Keratinocyte (primary cell): ENCODE measurements around the gene CHRNG. TPM values are rescaled to one million over a fixed set of nuclear protein-coding genes. Genes with fewer than 3 reads are reported as not detected.

ENCODE experiments used
- DNase-seq: peaks from one replicate; pipeline ENCODE4 v3.0.0-alpha.2; 2011; ENCODE audit warnings: low read depth, missing footprints, low spot score
- FAIRE-seq: peaks from 2 replicates; lab custom pipeline; 2011; peaks lifted over from hg19 to GRCh38; lab: Jason Lieb, UNC
- H2AFZ ChIP-seq: 2 replicates; pipeline ENCODE4 v1.6.0; 2012; ENCODE audit warnings: low read length, control low read depth, inconsistent platforms; ENCODE audit not compliant: control insufficient read depth
- H3K27ac ChIP-seq: 2 replicates; pipeline ENCODE4 v1.5.1; 2011; ENCODE audit warnings: low read length; ENCODE audit not compliant: control insufficient read depth, insufficient read depth
- H3K27me3 ChIP-seq: 3 replicates; pipeline ENCODE4 v1.6.0; 2011; ENCODE audit warnings: low read length; ENCODE audit not compliant: control insufficient read depth, insufficient read depth; ENCODE audit errors: extremely low read depth
- H3K36me3 ChIP-seq, 2 experiments: 2 replicates in 1 of 2; 3 replicates in 1 of 2; pipeline ENCODE4 v1.5.1; 2011; ENCODE audit warnings: low read length in 2 of 2, mild to moderate bottlenecking in 1 of 2; ENCODE audit not compliant: control insufficient read depth in 2 of 2, insufficient read depth in 2 of 2; ENCODE audit errors: extremely low read depth in 1 of 2
- H3K4me1 ChIP-seq: 3 replicates; pipeline ENCODE4 v1.5.1; 2011; ENCODE audit warnings: low read length; ENCODE audit not compliant: control insufficient read depth, insufficient read depth; ENCODE audit errors: extremely low read depth
- H3K4me2 ChIP-seq: 3 replicates; pipeline ENCODE4 v1.6.0; 2011; ENCODE audit warnings: low read depth, low read length; ENCODE audit not compliant: control insufficient read depth, insufficient read depth; ENCODE audit errors: extremely low read depth
- H3K4me3 ChIP-seq, 3 experiments: fragments of 200-600 bp in 1 of 3; sonication (generic) in 1 of 3; 2 replicates in 2 of 3; 3 replicates in 1 of 3; pipeline ENCODE4 v1.5.1; 2011 to 2016; ENCODE audit warnings: low read length in 3 of 3, mild to moderate bottlenecking in 3 of 3, control low read depth in 2 of 3, inconsistent platforms in 1 of 3, low read depth in 1 of 3, mixed read lengths in 1 of 3, mixed run types in 1 of 3, moderate library complexity in 1 of 3; ENCODE audit not compliant: control insufficient read depth in 2 of 3, insufficient read depth in 2 of 3; ENCODE audit errors: extremely low read depth in 1 of 3
- H3K79me2 ChIP-seq: 2 replicates; pipeline ENCODE4 v1.6.0; 2012; ENCODE audit warnings: low read length; ENCODE audit not compliant: control insufficient read depth, insufficient read depth
- H3K9ac ChIP-seq: 3 replicates; pipeline ENCODE4 v1.6.0; 2011; ENCODE audit warnings: low read length; ENCODE audit not compliant: control insufficient read depth, insufficient read depth; ENCODE audit errors: extremely low read depth
- H3K9me1 ChIP-seq: 3 replicates; pipeline ENCODE4 v1.6.0; 2011; ENCODE audit warnings: low read length; ENCODE audit not compliant: control insufficient read depth, insufficient read depth; ENCODE audit errors: extremely low read depth
- H3K9me3 ChIP-seq: 2 replicates; pipeline ENCODE4 v1.5.1; 2012; ENCODE audit warnings: low read depth, low read length; ENCODE audit not compliant: control insufficient read depth
- H4K20me1 ChIP-seq: 3 replicates; pipeline ENCODE4 v1.6.0; 2011; ENCODE audit warnings: low read length; ENCODE audit not compliant: control insufficient read depth, insufficient read depth; ENCODE audit errors: extremely low read depth
- CTCF ChIP-seq, 3 experiments: IDR thresholded peaks in 1 of 3; conservative IDR thresholded peaks in 1 of 3; optimal IDR thresholded peaks in 1 of 3; 2 replicates in 2 of 3; 3 replicates in 1 of 3; pipeline versions ENCODE3 to v1.5.1; 2011; ENCODE audit warnings: low read length in 3 of 3, mild to moderate bottlenecking in 3 of 3, moderate library complexity in 2 of 3, control low read depth in 1 of 3, inconsistent platforms in 1 of 3; ENCODE audit not compliant: insufficient read depth in 2 of 3; ENCODE audit errors: extremely low read depth in 1 of 3
- EZH2 ChIP-seq: IDR thresholded peaks from one replicate; pipeline ENCODE4 v1.6.1; 2012; ENCODE audit warnings: inconsistent platforms, mild to moderate bottlenecking, low read length, moderate library complexity
- dilution Hi-C: fragments of 300-500 bp; cut with MboI; formaldehyde crosslinking; loops from one replicate; pipeline ENCODE4 v1.7.0; 2020; ENCODE audit warnings: low sequenced_read_pairs; ENCODE audit not compliant: extremely low pct_ligation_motif_present
- polyA plus RNA-seq, 5 experiments: library from polyadenylated mRNA; depleted of rRNA in 3 of 5; stranded (reverse) in 3 of 5; stranded (forward) in 1 of 5; unstranded in 1 of 5; fragments of >200 nt; gene quantifications; 1 replicate in 1 of 5; 2 replicates in 3 of 5; 3 replicates in 1 of 5; pipeline versions ENCODE4 v1.2.1 to v1.2.3, GENCODE V29; 2011 to 2012; ENCODE audit warnings: missing spikeins in 2 of 5, low read depth in 1 of 5, low replicate concordance in 1 of 5

The CHRNG gene
- polyA plus RNA-seq, 1 donor (not counting 4 experiments of a cell fraction or from before 2014, with no cell fraction given) = not detected

GRCh38 chr2:232492963-232493700, 46.4 kb upstream of the CHRNG start:
- H3K9me1 ChIP-seq = no peaks in the 10 kb centered on the region
- H3K4me1 ChIP-seq = no peaks in the 10 kb centered on the region
- peaks cover 16% of the 10 kb centered on the region for H3K27me3 ChIP-seq
- no peaks in the 10 kb centered on the region for H4K20me1 ChIP-seq
- FAIRE-seq = no peak
- no peaks in the 10 kb centered on the region for H3K36me3 ChIP-seq
- no peak for DNase-seq
- no peaks in the 10 kb centered on the region for H3K79me2 ChIP-seq
- dilution Hi-C loops = no loop called here
- no peak overlapping the region for H3K27ac ChIP-seq
- TF ChIP-seq EZH2 (no peak), CTCF (optimal IDR thresholded peaks at IDR 0.05 in 1 of 3, IDR thresholded peaks at IDR 0.05 in 1 of 3, conservative IDR thresholded peaks at IDR 0.05 in 1 of 3; ENCODE audit: extremely low read depth in 1 of 3, insufficient read depth in 2 of 3, low read length in 3 of 3) (no peak)
- H3K9ac ChIP-seq = no peak overlapping the region
- no peaks in the 10 kb centered on the region for H3K9me3 ChIP-seq
- no peak overlapping the region for H3K4me3 ChIP-seq
- H2AFZ ChIP-seq = no peak overlapping the region
- H3K4me2 ChIP-seq = no peak overlapping the region

GRCh38 chr2:232493701-232494474, 45.6 kb upstream of the CHRNG start:
- dilution Hi-C loops = no loop called here

More at GRCh38 chr2:232493701-232494474, 45.6 kb upstream of the CHRNG start:
- H4K20me1 ChIP-seq = no peaks in the 10 kb centered on the region
- no peaks in the 10 kb centered on the region for H3K79me2 ChIP-seq
- H3K4me3 ChIP-seq = no peak overlapping the region
- FAIRE-seq (no peak), DNase-seq (no peak)
- H3K4me1 ChIP-seq = no peaks in the 10 kb centered on the region
- H3K4me2 ChIP-seq = no peak overlapping the region
- no peaks in the 10 kb centered on the region for H3K36me3 ChIP-seq
- H3K27ac ChIP-seq = no peak overlapping the region
- no peak overlapping the region for H2AFZ ChIP-seq
- H3K9me1 ChIP-seq = no peaks in the 10 kb centered on the region
- no peak for TF ChIP-seq EZH2
- no peak for TF ChIP-seq CTCF (optimal IDR thresholded peaks at IDR 0.05 in 1 of 3, IDR thresholded peaks at IDR 0.05 in 1 of 3, conservative IDR thresholded peaks at IDR 0.05 in 1 of 3; ENCODE audit: extremely low read depth in 1 of 3, insufficient read depth in 2 of 3, low read length in 3 of 3)
- no peak overlapping the region for H3K9ac ChIP-seq
- peaks cover 9% of the 10 kb centered on the region for H3K27me3 ChIP-seq
- no peaks in the 10 kb centered on the region for H3K9me3 ChIP-seq
